ENCODE measurements around the gene CNIH2.

GRCh38 chr11:66233301-66233700 is 44.7 kb upstream of the CNIH2 start:
- no peak for TF ChIP-seq POLR2A (IDR thresholded peaks at IDR 0.05)
- TF ChIP-seq CTCF (IDR thresholded peaks at IDR 0.05): no peak
- TF ChIP-seq POLR2AphosphoS5 (IDR thresholded peaks at IDR 0.05): no peak

Data from prostate gland (tissue), 2 donors.